NCI-H460 (cell line): ENCODE results near the gene PUDP. TPM values are rescaled to one million over a fixed set of nuclear protein-coding genes. Genes with fewer than 3 reads are reported as not detected.

Experiments
- DNase-seq: peaks from one replicate; pipeline ENCODE4 v3.0.0-alpha.2; 2016; ENCODE audit warnings: low read depth; ENCODE audit errors: extremely low read depth
- total RNA-seq: library from RNA; depleted of rRNA; stranded (reverse); fragments of >200 nt; shearing (Covaris generic); gene quantifications from 2 replicates; pipeline ENCODE4 v1.2.3, GENCODE V29; 2014

Gene PUDP
- total RNA-seq, 1 experiment from 2014 or later, result 9.8 TPM

DNA sequence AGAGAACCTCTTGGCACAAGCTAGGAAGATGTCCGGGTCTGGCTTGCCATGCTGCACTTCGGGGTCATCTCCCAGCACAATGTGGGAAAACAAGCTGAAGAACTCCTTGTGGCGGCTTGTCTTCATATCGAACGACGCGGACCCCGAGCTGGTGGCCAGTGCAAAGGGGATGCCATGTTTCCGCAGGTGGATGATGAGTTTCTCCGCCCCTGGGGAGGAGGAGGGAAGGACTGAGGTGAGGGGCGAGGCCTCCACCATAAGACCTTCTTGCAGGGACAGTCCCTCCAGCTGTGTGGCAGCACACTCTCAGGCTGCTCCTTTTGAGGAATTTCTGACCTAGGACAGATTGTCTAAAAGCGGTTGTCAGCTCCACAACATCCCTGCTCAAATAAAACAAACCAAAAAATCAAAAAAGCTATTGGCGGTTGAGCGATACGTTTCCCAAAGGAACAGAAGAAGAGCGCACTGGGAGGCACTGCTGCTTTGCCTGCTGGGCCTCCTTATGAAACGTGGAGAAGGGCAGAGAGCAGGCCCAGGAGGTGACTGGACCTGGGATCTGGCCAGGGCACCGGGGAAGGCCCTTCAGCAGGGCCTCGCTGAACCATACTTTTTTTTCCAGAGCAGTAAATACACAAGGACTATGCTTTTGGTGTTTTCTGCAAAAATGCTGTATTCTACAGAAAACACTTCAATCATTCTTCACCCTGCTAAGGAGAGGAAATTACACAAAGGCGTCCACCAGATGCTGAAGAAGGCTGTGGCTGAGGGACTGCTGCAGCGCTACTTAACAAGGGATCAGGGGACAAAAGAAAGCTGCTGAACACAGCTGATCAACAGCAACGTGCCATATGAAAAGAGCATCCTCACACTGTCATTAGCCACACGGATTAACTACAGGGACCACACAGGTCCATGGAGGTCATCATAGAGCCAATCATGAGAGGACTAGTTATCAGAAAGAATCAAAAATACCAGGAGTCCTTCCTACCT is 70.4 kb downstream of the PUDP start:
- no peak for DNase-seq

DNA sequence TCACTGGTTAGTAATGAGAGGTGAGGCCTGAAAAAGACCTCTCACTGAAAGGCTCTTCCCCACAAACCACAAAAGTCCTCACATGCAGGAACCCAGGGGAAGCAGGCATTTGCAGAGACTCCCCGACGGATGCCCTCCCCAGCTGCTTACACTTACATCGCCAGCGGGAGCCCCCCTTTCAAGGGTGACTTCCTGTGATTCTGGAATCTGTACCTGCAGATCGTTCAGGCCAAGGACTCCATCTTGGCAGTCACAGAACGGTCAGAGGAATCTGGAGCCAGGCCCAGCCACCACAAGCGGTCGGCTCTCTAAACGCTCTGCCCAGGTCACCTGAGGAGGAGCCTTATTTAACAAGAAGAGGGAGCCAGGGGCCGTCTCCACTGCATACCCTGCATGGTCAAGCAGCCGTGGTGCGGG is 71.7 kb downstream of the PUDP start:
- no peak for DNase-seq

DNA sequence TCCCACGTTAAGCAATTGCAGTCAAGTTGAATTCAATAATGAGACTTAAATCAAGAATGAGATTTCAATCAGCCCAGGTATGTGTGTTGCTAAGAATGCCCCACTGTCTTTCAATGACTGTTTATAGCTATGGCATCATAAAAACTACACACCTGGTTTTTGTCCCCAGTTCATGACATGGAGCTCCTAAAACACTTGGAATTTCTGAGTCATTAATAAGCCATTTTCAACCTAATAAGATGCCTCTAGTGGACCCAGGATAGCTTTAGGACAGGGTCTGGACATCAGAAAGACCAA is 73.1 kb downstream of the PUDP start:
- DNase-seq, result no peak

DNA sequence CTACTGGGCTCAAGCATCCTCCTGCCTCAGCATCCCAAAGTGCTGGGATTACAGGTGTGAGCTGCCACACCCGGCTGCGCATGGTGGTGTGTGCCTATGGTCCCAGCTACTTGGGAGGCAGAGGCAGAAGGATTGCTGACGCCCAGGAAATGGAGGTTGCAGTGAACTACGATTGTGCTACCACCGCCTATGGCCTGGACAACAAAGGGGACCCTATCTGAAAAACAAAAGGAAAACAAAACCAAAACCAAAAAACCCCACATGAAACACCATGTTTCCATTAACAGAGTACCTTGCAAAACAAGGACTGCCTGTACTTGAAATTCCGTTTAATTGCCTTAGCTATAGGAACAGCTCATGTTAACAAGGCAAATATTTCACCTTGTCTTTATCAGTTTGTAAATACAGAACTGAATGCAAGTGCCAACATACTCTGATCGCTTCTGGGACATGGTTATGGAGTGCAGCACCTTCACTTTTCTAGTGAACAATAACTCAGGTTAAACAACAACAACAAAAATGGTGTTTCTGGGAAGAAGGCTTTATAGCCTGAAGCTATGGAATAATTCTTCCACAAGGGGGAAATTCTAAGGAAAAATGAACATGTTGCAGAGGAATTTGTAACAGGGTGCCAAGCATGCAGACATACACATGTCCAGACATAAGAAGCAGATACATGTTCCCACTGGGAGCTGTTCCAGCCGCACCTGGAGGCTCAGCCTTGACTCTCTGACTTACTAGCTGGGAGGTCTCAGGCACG is 73.6 kb downstream of the PUDP start:
- no peak for DNase-seq

DNA sequence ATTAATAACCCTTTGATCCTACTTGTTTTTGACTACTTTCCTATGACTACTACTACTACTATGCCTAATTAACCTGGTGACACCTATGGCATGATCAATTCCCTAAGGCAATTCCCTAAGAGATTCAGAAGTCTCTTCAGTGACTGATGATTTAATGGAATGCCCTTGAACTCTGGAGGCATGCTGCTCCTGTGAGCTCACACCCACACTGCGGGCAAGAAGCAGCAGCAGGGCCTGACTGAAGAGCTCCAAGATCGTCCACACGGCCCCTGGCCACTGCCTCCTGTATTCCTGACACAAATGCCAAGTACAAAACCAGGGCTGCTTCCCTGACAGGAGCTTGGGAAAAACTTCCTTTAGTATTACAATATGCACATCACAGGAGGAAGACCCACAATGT is 74.6 kb downstream of the PUDP start:
- DNase-seq, result no peak

DNA sequence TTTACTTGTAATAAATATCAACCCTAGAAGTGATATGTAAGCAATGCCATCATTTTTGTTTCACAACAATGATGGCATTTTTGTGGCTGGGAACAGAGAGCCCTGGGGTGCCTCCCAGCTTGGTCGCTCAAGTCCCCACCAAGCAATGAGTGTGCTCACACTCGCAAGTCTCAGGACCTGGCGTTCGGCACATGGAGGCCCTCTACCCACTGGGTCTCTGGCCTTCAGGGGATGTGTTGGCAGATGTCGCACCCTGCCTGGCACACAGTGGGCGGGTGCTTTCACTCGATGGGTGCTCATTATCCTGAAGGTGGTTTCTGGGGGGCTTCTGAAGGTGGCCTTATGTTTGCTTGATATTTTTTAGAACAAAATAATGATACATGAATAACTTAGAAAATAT is 75.1 kb downstream of the PUDP start:
- no peak for DNase-seq

DNA sequence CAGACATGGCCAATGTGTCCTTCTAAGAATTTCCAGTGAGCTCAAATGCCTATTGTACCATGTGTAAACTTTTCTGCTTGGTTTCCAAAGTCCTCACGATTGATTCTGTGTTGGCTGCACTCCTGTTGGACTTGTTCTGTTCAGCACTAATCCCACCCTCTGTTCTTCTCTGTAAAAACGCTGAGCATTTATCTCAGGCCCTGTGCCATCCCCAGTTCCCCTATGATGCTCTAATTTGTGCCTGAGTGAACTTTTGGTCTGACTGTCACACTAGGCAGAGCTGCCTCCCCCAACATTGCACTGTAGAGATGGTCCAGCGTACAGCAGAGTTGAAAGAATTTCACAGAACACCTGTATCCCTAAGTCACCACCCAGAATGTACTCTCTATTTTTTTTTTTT is 76.6 kb downstream of the PUDP start:
- no peak for DNase-seq

DNA sequence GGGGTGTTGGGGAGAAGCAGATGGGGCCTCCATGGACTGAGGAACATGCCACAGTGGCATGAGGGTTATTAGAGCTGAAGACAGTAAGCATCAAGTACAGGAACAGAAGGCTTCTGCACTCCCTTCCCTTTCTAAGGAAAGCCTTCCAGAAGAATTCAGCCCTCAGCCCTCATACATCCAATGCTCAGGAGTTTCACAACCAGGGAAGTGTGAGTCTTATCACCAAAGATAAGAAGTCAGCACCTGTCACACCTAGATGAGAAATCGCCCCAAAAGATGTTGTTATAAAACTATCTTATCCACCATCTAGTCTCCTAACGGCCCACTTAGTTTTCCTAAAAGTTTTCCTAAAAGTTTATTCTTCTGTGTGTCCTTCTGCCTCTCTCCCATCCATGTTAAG is 78.4 kb downstream of the PUDP start:
- DNase-seq, result no peak

DNA sequence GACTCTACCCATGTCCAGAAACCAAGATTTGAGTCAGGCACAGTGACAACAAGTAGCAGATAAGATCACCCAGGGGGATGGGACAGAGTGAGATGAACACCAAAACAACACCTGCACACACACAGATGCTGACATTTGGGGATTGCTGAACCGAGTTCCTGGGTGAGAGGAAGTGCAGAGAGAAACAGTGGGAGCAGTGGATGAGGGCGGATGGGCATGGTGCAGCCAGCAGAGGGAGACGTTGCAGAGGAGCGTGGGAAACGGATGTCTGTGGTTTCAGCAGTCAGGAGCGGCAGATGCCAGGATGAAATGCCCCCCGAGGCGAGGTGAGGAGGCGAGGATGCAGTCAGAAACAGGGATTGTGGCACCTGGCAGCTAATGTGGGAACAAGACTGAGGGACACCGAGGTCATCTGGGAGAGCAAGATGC is 79.0 kb downstream of the PUDP start:
- no peak for DNase-seq

DNA sequence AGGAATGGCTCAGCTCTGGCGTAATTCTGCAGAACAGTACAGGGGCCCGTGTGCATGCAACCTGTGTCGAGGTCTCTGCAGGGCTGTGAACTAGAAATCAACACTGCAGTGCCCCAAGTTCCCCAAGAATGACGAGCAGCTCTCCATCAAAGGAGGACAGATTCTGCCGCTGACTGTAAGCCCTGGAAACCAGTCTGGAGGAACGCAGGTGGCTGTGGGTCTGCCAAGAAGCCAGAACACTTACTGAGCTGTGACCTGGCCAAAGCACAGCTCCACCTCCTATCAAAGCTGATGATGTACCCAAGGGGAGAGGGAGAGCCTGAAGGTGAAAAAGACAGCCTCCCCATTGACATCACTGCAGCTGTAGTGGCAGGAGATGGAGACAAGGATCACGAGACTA is 80.7 kb downstream of the PUDP start:
- no peak for DNase-seq

DNA sequence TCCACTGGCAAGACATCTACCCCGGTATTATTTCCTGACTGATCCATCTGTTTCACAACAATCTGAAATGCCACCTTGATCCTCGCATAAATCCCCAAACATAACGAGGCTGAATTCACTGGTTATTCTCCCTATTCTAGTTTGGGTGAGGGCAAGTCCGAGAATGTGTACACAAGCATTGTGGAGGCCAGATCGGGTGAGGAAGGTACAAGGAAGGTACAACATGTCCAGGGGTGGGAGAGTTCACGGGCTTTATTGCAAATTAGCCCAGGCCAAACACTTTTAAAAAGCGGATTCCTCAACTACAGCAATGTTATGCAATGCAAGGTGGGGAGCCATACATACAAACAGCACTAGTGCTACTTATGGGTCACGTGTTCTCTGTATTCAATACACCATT is 82.5 kb downstream of the PUDP start:
- no peak for DNase-seq

DNA sequence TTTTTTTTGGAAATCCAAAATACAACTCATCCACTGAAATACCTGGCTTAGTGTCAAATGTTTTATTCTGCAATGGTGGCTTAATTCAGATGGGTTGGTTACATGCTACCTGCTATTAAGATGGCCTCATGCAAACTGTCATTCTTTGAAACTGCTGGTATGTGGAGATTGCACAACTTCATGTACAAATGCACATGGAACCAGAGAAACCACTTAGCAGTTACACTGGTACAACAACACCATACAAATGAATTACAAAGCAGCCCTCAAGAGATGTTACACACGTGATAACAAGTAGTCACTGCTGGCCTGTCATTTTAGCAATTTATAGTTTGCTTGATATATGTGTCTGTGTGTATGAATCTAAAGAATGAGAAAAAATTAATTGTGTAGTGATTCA is 85.0 kb downstream of the PUDP start:
- DNase-seq, result no peak

DNA sequence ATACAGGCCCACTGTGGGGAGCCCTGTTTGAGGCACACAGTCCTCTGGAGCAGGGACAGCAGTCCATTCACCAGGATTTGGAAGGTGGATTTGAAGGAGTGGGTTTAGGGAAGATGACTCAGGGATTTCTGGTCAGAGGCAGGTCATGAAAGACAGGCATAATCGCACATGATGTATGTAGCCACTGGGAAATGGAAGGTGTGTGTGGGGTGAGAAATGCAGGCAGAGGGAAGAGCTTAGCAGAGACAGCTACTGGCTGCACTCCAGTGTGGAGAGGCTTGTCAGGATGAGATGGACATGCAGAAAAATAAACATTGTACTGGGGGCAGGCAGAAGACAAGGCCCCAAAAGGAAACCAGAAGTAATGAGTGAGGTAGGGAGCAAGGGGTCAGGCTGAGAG is 85.7 kb downstream of the PUDP start:
- no peak for DNase-seq

DNA sequence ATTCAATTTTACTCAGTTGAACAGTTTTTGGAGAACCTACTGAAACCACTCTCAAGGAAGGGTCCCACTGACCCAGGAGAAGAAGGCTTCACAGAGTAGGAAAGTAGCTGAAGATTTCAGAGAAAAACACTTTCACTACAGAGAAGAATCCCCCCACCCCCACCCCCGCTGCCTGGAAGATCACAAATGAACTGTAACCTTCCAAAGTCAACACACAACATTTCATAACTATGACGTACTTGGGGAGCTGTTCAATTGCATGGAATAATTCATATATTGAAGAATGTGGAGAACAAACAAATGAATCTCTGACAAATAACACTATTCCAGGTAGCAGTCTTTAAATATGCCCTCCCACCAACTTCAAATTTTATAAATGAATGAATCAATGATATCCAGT is 86.5 kb downstream of the PUDP start:
- no peak for DNase-seq

DNA sequence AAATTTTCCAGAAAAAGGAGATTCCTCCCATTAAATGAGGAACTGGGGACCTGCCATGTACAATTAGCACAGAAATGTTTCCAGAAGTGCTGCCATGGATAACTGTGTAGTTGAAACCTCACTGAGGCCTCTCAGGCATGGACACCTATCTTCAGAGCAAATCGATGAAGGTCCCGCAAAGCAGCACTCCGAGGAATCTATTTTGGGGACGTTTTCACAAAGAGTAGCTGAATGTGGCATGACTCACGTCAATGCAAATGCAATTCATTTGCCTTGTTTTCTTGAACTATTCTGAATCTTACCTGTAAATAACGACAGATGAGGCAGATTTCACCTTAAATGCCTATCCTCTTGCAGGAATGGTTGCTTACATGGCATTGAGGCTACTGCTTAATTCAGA is 87.5 kb downstream of the PUDP start:
- DNase-seq, result no peak

DNA sequence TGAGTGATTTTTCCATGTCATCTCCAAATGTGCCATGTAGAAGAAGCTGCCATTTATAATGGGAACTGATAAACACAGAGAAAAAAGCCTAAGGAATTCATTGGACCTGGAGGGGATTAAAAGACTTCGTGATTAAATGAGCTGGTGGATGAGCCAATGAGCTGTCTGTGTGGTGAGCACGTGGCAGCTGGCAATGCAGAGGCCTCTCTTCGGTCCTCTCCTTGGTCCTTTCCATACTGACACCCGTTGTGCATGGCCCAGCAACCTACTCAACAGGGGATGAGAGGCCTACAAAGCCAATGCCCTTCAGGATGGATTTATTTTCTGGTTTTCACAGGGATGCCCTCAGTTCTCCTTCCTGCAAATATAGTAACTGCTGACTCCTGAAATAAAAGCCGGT is 88.1 kb downstream of the PUDP start:
- DNase-seq, result no peak

DNA sequence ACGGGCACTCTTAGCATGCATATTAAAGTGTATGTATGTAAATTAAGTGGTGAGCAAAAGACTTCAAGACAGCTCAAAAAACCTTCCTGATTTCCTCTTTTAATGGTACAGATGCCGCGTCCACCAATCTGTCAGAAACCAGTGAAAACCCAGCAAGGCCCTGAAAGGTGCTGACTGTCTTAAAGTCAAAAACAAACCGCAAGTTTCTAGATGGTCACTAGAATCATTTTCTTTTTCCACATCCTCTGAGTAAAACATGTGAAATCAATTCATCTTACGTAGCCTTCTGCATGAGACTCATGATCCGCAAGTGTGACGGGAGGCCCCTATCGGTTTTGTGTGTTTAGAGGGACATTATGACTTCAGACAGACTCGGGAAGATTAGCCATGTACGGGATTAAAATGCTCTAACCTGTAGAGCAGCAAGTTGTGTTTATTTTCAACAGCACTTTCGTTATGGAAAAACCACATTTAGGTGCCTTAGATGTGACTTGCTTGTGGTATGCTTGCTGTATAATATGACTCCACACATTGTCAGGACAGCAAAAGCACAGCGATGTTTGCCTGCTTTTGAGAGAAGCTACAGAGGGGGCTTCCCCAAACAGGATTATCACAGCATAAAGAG is 88.6 kb downstream of the PUDP start:
- no peak for DNase-seq

DNA sequence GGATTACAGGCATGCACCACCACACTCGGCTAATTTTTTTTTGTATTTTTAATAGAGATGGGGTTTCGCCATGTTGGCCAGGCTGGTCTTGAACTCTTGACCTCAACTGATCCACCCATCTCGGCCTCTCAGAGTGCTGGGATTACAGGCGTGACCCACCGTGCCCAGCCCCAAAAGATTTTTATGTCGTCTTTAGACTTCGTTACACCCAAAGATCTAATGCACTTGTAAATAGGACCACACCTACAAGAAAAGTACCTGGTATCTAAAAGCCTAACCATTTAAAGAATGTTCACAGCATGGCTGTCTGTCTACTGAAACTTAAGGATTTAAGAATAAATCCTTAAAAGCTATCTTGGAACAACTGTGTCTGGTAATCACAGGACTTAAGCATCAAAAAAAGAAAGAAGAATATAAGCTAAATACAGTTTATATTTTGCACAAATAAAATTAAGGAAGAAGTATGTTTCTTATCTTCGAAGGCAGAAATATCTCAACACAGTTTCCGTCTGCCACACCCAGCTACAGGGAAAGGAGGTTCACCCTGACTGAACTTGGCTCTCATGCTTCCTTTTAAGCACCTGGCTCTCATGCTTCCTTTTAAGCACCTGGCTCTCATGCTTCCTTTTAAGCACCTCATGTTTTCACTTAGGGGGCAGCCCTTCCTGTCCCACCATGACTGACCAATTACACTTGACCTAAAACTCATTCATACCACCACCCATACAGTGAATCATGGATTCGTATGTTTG is 92.4 kb downstream of the PUDP start:
- DNase-seq, result no peak

DNA sequence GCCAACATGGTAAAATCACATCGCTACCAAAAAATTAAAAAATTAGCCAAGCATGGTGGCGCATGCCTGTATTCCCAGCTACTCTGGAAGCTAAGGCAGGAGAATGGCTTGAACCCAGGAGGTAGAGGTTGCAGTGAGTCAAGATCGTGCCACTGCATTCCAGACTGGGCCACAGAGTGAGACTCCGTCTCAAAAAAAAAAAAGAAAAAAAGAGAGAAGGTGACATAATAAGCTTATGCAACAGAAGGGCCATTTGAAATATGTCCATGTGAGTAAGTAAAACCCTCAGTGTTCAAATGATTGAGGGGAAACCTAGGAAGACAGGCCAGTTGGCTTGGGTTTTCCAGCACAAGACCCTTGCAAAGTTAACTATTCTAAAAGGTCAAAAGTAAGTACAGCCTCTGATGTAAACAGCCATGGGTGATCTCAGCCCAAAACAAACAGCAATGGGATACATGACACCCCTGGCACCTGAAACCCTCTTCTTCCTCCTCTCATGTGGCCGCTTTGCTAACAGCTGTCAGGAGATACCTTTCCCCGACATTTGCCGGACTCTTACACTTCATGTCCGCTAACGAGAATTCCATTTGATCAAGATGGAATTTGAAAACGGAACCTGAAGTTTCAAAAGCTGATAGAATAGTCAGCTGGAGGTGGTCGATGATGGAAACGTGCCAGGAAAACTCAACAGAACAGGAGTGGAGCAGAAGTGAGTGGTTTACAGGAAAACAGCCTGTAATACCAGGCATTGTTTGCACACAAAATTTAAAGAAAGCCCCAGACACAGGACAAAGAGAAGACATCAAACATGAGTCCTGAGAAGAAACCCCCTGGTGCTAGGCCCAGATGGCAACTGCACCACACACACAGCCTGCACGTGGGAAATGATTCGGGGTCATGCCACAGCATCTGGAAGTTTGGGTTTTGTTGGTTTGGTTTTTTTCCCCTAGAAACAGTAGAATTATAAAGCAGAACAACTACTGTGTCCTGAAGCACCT is 93.4 kb downstream of the PUDP start:
- DNase-seq, result no peak

DNA sequence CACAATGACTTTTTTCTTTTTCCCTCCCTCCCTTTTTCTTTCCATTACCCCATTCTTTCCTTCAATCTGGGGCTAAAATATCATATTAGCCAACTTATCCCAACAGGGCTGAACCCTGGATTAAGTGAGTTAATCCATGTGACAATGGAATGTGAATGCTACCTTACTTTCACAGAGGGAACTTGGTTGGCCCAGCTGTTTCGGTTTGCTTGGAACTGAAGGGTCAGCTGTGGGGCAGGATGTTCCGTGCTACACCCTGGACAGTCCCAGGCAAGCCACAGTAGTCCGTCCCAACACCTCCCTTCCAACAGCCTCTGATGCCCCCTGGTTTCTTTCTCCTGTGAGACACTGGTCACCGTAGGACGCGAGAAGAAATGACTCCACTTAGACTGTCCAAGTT is 95.4 kb downstream of the PUDP start:
- DNase-seq, result no peak
